GM21576 (cell line): ENCODE measurements around the gene SLCO2B1.

Source experiments
- ATAC-seq: cut with Tn5 transposase; IDR thresholded peaks from one replicate; pipeline ENCODE4 v1.9.1; 2021; ENCODE audit warnings: mild to moderate bottlenecking, moderate library complexity; ENCODE audit not compliant: unreplicated experiment

Gene SLCO2B1

GRCh38 chr11:75191330-75191717 is 40.4 kb downstream of the SLCO2B1 start:
- ATAC-seq, result no peak

GRCh38 chr11:75193271-75193670 is 42.4 kb downstream of the SLCO2B1 start:
- no peak for ATAC-seq

- ATAC-seq, result no peak
Measured at GRCh38 chr11:75193711-75194110, 42.8 kb downstream of the SLCO2B1 start.

- ATAC-seq, result no peak
Measured at GRCh38 chr11:75194147-75194546, 43.2 kb downstream of the SLCO2B1 start.

GRCh38 chr11:75195167-75195962 is 44.5 kb downstream of the SLCO2B1 start:
- no peak for ATAC-seq

- no peak for ATAC-seq
Measured at GRCh38 chr11:75196426-75196825, 45.5 kb downstream of the SLCO2B1 start.

- no peak for ATAC-seq
Measured at GRCh38 chr11:75197512-75198277, 46.8 kb downstream of the SLCO2B1 start.

GRCh38 chr11:75198278-75198973 is 47.5 kb downstream of the SLCO2B1 start:
- no peak for ATAC-seq

GRCh38 chr11:75199412-75199955 is 48.6 kb downstream of the SLCO2B1 start:
- ATAC-seq, result no peak

- ATAC-seq, result no peak
Measured at GRCh38 chr11:75200051-75200450, 49.1 kb downstream of the SLCO2B1 start.

GRCh38 chr11:75200531-75200930 is 49.6 kb downstream of the SLCO2B1 start:
- ATAC-seq, result no peak

GRCh38 chr11:75201771-75202170 is 50.9 kb downstream of the SLCO2B1 start:
- ATAC-seq, result no peak

- ATAC-seq, result no peak
Measured at GRCh38 chr11:75202195-75202594, 51.3 kb downstream of the SLCO2B1 start.

GRCh38 chr11:75203138-75203537 is 52.2 kb downstream of the SLCO2B1 start:
- no peak for ATAC-seq

- no peak for ATAC-seq
Measured at GRCh38 chr11:75203641-75204011, 52.7 kb downstream of the SLCO2B1 start.

GRCh38 chr11:75204012-75204674 is 53.2 kb downstream of the SLCO2B1 start:
- no peak for ATAC-seq

- ATAC-seq, result no peak
Measured at GRCh38 chr11:75204685-75205563, 54.0 kb downstream of the SLCO2B1 start.

- ATAC-seq, result no peak
Measured at GRCh38 chr11:75205564-75206020, 54.7 kb downstream of the SLCO2B1 start.

- no peak for ATAC-seq
Measured at GRCh38 chr11:75208446-75208845, 57.5 kb downstream of the SLCO2B1 start.

- ATAC-seq, result no peak
Measured at GRCh38 chr11:75212411-75212810, 61.5 kb downstream of the SLCO2B1 start.
